Transverse colon (tissue), 3 donors: ENCODE data around the gene POM121.

Experiments
- CTCF ChIP-seq, 5 experiments: fragments of 200-600 bp in 3 of 5; fragments of 450-650 bp in 2 of 5; sonication (generic) in 3 of 5; IDR thresholded peaks; 1 replicate in 2 of 5; 2 replicates in 3 of 5; pipeline ENCODE4 v1.5.1; 2016 to 2017; ENCODE audit warnings: antibody characterized with exemption in 5 of 5, inconsistent platforms in 3 of 5, mild to moderate bottlenecking in 2 of 5, moderate library complexity in 1 of 5
- EP300 ChIP-seq: sonication (generic); formaldehyde crosslinking; IDR thresholded peaks from one replicate; pipeline ENCODE4 v1.6.1; 2017; ENCODE audit warnings: antibody characterized with exemption, low read depth
- POLR2A ChIP-seq: fragments of 450-650 bp; IDR thresholded peaks from one replicate; pipeline ENCODE4 v1.6.1; 2016; ENCODE audit warnings: antibody characterized with exemption, mild to moderate bottlenecking, moderate library complexity

DNA sequence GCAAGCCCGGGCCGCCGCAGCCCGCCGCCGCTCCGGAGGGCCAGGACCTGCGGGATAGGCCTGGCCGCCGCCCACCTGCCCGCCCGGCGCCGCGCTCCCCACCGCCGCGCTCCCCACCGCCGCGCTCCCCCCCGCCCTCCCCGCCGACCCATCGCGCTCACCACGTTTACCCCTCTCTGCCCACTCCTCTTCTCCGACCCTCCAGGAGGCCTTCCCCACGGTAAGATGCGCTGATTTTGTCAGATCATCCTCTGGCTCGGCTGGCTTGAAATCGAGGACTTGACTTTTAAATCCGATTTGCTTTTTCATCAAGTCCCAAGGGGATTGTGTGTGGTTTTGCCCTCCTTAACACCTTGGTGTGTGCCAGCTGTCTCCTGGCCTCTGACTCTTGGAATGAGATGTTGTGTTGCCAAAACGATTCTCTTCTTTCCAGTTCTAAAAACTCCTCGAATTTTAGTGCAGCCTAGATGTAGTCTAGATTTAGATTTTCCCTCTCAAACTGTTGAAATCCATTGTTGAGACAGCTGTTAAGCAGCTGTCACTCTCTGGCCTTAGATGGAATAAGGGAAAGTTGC lies 738 bp downstream of the POM121 start:
- TF ChIP-seq CTCF (IDR thresholded peaks at IDR 0.05) (no peak), POLR2A (no peak), EP300 (no peak)
